ENCODE results near the gene MAP3K3. TPM values are rescaled to one million over a fixed set of nuclear protein-coding genes. Genes with fewer than 3 reads are reported as not detected.

Gene MAP3K3
- total RNA-seq, 1 donor from 2014 or later: 11.1 TPM

DNA sequence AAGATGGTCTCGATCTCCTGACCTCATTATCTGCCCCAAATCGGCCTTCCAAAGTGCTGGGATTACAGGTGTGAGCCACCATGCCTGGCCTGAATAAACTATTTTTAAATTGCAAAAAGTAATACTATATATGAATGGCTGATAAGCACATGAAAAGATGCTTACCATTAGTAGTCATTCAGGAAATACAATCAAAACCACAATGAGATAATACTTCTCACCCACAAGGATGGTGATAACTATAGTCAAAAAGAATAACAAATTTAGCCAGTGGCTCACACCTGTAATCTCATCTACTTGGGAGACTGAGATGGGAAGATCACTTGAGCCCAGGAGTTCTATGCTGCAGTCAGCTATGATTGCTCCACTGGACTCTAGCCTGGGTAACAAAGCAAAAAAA, 23.9 kb upstream of the MAP3K3 start:
- FAIRE-seq: no peak
- DNase-seq (ENCODE audit: low read depth): peak; percentile 24
- H3K4me3 ChIP-seq (ENCODE audit: low read depth, low read length): no peak overlapping the region
- TF ChIP-seq, protein P1, sequence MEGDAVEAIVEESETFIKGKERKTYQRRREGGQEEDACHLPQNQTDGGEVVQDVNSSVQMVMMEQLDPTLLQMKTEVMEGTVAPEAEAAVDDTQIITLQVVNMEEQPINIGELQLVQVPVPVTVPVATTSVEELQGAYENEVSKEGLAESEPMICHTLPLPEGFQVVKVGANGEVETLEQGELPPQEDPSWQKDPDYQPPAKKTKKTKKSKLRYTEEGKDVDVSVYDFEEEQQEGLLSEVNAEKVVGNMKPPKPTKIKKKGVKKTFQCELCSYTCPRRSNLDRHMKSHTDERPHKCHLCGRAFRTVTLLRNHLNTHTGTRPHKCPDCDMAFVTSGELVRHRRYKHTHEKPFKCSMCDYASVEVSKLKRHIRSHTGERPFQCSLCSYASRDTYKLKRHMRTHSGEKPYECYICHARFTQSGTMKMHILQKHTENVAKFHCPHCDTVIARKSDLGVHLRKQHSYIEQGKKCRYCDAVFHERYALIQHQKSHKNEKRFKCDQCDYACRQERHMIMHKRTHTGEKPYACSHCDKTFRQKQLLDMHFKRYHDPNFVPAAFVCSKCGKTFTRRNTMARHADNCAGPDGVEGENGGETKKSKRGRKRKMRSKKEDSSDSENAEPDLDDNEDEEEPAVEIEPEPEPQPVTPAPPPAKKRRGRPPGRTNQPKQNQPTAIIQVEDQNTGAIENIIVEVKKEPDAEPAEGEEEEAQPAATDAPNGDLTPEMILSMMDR (IDR thresholded peaks at IDR 0.05; ENCODE audit: insufficient read depth, low read length, severe bottlenecking): no peak
- H3K36me3 ChIP-seq (ENCODE audit: control insufficient read depth, insufficient read depth, low read length): peaks cover 1% of the 10 kb centered on the region
- H3K27me3 ChIP-seq (ENCODE audit: control insufficient read depth, insufficient read depth, low read length): no peaks in the 10 kb centered on the region

DNA sequence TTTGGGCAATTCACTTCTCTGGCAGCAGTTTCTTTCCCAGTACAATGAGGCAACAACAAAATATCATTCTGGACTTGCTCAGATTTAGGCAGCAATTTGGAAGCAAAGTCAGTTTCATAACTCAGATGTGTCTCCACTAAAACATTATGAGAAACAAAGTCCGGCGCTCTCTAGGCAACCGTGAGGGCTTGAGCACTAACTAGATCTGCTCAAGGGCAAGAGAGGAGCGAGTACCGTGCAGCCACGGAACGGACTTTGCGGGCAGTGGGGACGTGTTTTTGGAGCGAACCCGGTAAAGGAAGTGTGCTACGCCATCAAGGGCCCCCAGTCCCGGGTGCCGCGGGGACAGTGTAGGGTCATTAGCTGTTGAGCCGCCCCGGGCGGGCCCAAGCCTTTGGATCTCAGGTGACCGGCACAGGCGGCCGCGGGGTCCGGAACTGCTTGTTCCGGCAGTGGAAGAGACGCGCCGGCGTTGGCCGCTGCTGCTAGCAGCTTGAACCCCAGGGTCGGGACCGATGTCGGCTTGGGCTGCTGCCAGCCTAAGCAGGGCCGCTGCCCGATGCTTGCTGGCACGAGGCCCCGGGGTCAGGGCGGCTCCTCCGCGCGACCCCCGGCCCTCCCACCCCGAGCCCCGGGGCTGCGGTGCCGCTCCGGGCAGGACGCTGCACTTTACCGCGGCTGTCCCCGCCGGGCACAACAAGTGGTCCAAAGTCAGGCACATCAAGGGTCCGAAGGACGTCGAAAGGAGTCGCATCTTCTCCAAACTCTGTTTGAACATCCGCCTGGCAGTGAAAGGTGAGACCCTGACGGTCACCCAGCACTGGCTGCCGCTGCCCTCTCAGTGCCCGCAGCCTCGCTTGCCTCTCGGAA, 21.4 kb upstream of the MAP3K3 start, which contains the start of gene TACO1:
Gene TACO1, plus strand, starts transcription at position 327 of the 870 bp plus-strand sequence. Its CDS starts 189 bp downstream, at position 516.
- TF ChIP-seq, protein P1 (IDR thresholded peaks at IDR 0.05; ENCODE audit: insufficient read depth, low read length, severe bottlenecking): no peak
- FAIRE-seq: no peak
- H3K4me3 ChIP-seq (ENCODE audit: low read depth, low read length): peak within 1 kb of the TSS; percentile 88
- H3K27me3 ChIP-seq (ENCODE audit: control insufficient read depth, insufficient read depth, low read length): no peaks in the 10 kb centered on the region
- H3K36me3 ChIP-seq (ENCODE audit: control insufficient read depth, insufficient read depth, low read length): peaks cover 5% of the 10 kb centered on the region
- DNase-seq (ENCODE audit: low read depth): peak; percentile 47

DNA sequence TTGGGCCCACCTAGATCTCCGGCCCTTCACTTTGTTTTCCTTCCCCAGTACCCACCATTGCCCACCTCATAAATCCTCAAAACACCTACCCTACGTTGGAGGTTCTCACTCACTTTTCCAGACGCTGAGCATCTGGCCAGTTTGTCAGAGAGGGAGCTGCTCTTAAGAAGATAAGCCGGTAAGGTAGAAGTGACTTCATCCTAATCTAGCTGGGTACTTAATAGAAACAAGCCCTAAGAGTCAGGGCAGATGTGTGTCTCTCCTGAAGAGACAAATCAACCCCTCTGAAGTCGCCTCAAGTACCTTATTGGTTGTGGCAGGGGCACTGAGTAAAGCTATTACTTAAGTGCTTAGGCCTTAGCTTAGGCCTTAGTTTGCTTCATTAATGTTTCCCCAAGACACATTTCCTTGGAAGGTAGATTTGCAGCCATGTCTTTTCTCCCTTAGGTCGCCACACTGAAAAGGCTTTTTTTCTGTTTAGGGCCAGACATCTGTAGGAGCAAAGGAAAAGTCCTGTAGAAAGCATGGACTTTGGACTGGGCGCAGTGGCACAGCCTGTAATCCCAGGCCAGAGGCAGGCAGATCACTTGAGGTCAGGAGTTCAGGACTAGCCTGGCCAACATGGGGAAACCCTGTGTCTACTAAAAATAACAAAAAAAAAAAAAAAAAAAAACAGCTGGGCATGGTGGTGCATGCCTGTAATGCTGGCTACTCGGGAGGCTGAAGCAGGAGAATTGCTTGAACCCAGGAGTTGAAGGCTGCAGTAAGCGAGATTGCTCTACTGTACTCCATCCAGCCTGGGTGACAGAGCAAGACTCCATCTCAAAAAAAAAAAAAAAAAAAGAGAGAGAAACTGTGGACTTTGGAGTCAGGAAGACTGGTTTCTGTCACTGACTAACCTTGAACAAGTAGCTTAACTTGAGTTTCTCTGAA, 20.5 kb upstream of the MAP3K3 start:
- Histone ChIP-seq H3K36me3 (ENCODE audit: control insufficient read depth, insufficient read depth, low read length) (peaks cover 10% of the 10 kb centered on the region), H3K4me3 (ENCODE audit: low read depth, low read length) (peak overlapping the region; percentile 88), H3K27me3 (ENCODE audit: control insufficient read depth, insufficient read depth, low read length) (no peaks in the 10 kb centered on the region)
- FAIRE-seq (no peak), DNase-seq (ENCODE audit: low read depth) (no peak)
- TF ChIP-seq, protein P1 (IDR thresholded peaks at IDR 0.05; ENCODE audit: insufficient read depth, low read length, severe bottlenecking): no peak

DNA sequence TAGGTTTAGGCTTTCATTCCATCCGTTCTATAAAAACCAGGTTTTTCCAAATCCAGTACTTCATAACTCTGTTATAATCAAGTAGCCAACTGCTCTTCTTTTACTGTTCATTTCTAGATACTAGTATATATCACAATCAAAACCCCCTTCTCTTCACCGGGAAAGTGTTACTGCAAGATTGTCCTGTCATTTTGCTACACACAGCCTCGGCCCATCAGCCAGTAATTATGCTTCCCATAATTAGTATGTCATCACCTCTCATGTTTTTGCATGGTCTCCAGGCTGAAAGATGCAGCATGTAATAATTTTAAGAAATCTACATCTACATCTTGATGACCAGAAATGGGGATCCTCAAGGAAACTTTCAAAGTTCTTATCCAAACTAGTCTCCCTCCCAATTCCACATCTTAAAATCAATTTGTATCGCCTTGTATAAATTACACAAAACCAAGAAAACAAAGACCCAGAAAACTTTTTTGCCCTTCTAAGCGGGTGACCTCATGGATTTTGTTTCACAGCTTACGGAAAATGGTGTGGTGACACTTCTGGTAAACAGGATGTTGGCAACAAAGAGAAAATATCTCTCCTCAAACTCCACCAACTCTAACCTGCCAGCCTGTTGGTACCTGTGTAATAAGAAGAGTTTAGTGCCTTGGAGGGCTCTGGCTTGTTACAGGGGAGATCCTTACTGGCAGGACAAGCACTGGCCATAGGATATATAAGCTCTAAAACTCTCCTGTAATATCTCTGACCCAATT, 12.2 kb upstream of the MAP3K3 start:
- H3K36me3 ChIP-seq (ENCODE audit: control insufficient read depth, insufficient read depth, low read length): peaks cover 20% of the 10 kb centered on the region

DNA sequence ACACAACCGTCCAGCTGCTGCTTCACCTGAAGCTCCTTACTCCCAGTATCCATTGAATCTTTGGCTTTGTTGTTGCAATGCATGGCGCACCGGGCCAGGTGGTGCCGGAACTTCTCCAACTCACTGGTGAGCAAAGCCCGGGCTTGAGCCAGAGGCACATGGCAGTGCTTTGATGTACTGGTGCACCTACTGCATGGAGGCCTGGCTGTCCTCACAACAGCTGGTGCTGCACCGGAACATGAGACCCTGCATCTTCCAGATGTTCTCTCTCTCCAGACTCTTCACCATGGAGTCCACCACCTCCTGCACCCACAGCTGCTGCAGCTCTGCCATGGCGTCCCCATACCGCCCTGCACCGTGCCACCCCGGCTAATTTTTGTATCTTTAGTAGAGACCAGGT, 11.4 kb upstream of the MAP3K3 start:
- TF ChIP-seq, protein P1 (IDR thresholded peaks at IDR 0.05; ENCODE audit: insufficient read depth, low read length, severe bottlenecking): no peak
- H3K27me3 ChIP-seq (ENCODE audit: control insufficient read depth, insufficient read depth, low read length): no peaks in the 10 kb centered on the region
- H3K36me3 ChIP-seq (ENCODE audit: control insufficient read depth, insufficient read depth, low read length): peaks cover 15% of the 10 kb centered on the region
- no peak overlapping the region for H3K4me3 ChIP-seq (ENCODE audit: low read depth, low read length)
- DNase-seq (ENCODE audit: low read depth): no peak
- FAIRE-seq: no peak

More for the DNA sequence above, 12.2 kb upstream of the MAP3K3 start:
- FAIRE-seq (no peak), DNase-seq (ENCODE audit: low read depth) (no peak)
- Histone ChIP-seq H3K27me3 (ENCODE audit: control insufficient read depth, insufficient read depth, low read length) (no peaks in the 10 kb centered on the region), H3K4me3 (ENCODE audit: low read depth, low read length) (no peak overlapping the region)
- TF ChIP-seq, protein P1 (IDR thresholded peaks at IDR 0.05; ENCODE audit: insufficient read depth, low read length, severe bottlenecking): no peak
